OCI-LY7 (cell line): ENCODE results near the gene SLC16A8. TPM values are rescaled to one million over a fixed set of nuclear protein-coding genes. Genes with fewer than 3 reads are reported as not detected.

Experiments used
- BruUV-seq: library from RNA; stranded (reverse); fragments of 400-500 nt; replicated peaks from 2 replicates; lab custom pipeline; 2021; lab: Mats Ljungman, UMichigan
- CTCF ChIA-PET: fragments of 300-600 bp; sonication (Branson Sonifier 250); formaldehyde crosslinking; loops from one replicate; lab custom pipeline; 2022; ENCODE audit warnings: antibody characterized with exemption; ENCODE audit not compliant: unreplicated experiment; lab: Charles Lee
- POLR2A ChIA-PET: fragments of 300-600 bp; sonication (Branson Sonifier 250); formaldehyde crosslinking; loops from one replicate; lab custom pipeline; 2022; ENCODE audit warnings: antibody characterized with exemption; lab: Charles Lee
- DNase-seq: peaks from one replicate; pipeline ENCODE4 v3.0.0-alpha.2; 2015; ENCODE audit warnings: low spot score
- H2AFZ ChIP-seq: fragments of 200-600 bp; sonication (generic), shearing (Covaris generic); 2 replicates; pipeline ENCODE4 v1.6.1; 2014; ENCODE audit warnings: mild to moderate bottlenecking, antibody characterized with exemption, low read length, moderate library complexity
- H3K27ac ChIP-seq: fragments of 200-600 bp; sonication (generic); 2 replicates; pipeline ENCODE4 v1.5.1; 2014; ENCODE audit warnings: mixed run types, low read depth, mild to moderate bottlenecking, moderate library complexity, low read length, inconsistent platforms; ENCODE audit not compliant: poor library complexity, severe bottlenecking
- H3K36me3 ChIP-seq: fragments of 200-600 bp; sonication (generic); 2 replicates; pipeline ENCODE4 v1.6.1; 2014; ENCODE audit warnings: mild to moderate bottlenecking, antibody characterized with exemption, low read length, moderate library complexity, mixed read lengths; ENCODE audit not compliant: insufficient read depth
- H3K4me1 ChIP-seq: fragments of 200-600 bp; sonication (generic); 2 replicates; pipeline ENCODE4 v1.5.1; 2014; ENCODE audit warnings: mild to moderate bottlenecking, low read length; ENCODE audit not compliant: insufficient read depth, poor library complexity, severe bottlenecking
- H3K4me2 ChIP-seq: fragments of 200-600 bp; sonication (generic); 2 replicates; pipeline ENCODE4 v1.6.1; 2014; ENCODE audit warnings: mild to moderate bottlenecking, low read length
- H3K4me3 ChIP-seq: fragments of 200-600 bp; sonication (generic); 2 replicates; pipeline ENCODE4 v1.5.1; 2014; ENCODE audit warnings: mild to moderate bottlenecking, low read depth, low read length; ENCODE audit not compliant: poor library complexity, severe bottlenecking
- H3K79me2 ChIP-seq: fragments of 200-600 bp; sonication (generic); 2 replicates; pipeline ENCODE4 v1.6.1; 2016; ENCODE audit warnings: low read depth, mild to moderate bottlenecking, low read length, moderate library complexity, mixed read lengths; ENCODE audit not compliant: insufficient read depth
- H3K9me2 ChIP-seq: fragments of 200-600 bp; sonication (generic); 2 replicates; pipeline ENCODE4 v1.6.1; 2016; ENCODE audit warnings: mild to moderate bottlenecking, low read length, mixed read lengths; ENCODE audit not compliant: insufficient read depth
- H3K9me3 ChIP-seq: fragments of 200-600 bp; sonication (generic); 2 replicates; pipeline ENCODE4 v1.6.1; 2014; ENCODE audit warnings: mild to moderate bottlenecking, mixed run types, low read length, mixed read lengths
- H4K20me1 ChIP-seq: fragments of 200-600 bp; sonication (generic); 2 replicates; pipeline ENCODE4 v1.6.1; 2014; ENCODE audit warnings: mild to moderate bottlenecking, antibody characterized with exemption, low read length, moderate library complexity, mixed read lengths; ENCODE audit not compliant: insufficient read depth
- EZH2phosphoT487 ChIP-seq: fragments of 200-600 bp; sonication (generic); IDR thresholded peaks from 2 replicates; pipeline ENCODE4 v1.6.1; 2018; ENCODE audit warnings: low read depth, borderline replicate concordance, mild to moderate bottlenecking, mixed run types, antibody characterized with exemption, low read length, moderate library complexity, mixed read lengths
- intact Hi-C: fragments of 100-400 bp; cut with micrococcal nuclease; formaldehyde crosslinking; loops from one replicate; pipeline ENCODE4 v1.10.0; 2022; ENCODE audit not compliant: unreplicated experiment
- total RNA-seq, 2 experiments: library from RNA; depleted of rRNA in 1 of 2; stranded (reverse); fragments of >200 nt in 1 of 2; shearing (Covaris generic) in 1 of 2; gene quantifications; 2 replicates each; pipeline ENCODE4 v1.2.3, GENCODE V29; 2014 to 2022
- TF ChIP-seq, protein P1 (sequence below): fragments of 200-600 bp; sonication (generic); conservative IDR thresholded peaks from 2 replicates; pipeline ENCODE4 v1.5.1; 2014; ENCODE audit warnings: mild to moderate bottlenecking, antibody characterized with exemption, low read length, moderate library complexity, mixed read lengths

SLC16A8 gene
- total RNA-seq, 2 experiments from 2014 or later, result not detected

DNA sequence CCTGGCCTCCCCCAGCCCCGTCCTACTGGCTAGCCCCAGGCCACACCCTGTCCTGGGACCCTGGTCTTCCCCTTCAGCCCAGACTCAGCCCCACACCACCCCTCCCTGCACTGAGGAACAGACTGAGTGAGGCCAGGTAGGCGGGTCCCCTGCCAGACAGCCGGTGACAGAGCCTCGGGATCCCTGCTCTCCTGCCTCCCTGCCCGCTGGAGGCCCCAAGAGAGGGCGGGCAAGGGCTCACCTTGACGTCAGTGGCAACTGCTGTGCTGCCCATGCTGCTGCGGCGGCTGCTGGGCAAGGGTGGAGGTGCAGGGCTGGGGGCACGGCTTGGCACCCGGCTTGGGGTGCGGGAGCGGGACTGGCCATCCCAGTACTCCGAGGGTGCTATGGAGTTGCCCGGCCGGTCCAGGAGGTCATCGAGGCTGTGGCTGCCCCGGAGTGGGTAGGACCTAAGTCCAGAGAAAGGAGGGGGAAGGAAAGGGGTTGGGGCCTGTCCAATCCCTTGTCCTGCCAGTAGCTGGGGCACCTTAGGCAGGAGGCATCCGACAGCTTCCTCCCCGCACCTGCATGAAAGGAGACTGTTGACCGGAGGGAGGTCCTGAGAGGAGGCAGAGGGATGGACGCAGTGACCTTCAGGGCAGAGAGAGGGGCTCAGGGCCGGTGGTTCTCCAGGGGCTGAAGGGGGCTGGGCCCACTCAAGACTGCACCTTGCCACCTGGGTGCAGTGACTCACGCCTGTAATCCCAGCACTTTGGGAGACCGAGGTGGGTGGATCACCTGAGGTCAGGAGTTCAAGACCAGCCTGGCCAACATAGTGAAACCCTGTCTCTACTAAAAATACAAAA is 2.2 kb upstream of the SLC16A8 start:
- no peak overlapping the region for H3K27ac ChIP-seq
- H3K36me3 ChIP-seq, result no peaks in the 10 kb centered on the region
- no peak overlapping the region for H3K4me2 ChIP-seq
- no TSS peak for BruUV-seq
- no peak overlapping the region for H2AFZ ChIP-seq
- no peaks in the 10 kb centered on the region for H3K4me1 ChIP-seq
- intact Hi-C loops, result no loop called here
- H3K4me3 ChIP-seq, result no peak overlapping the region
- no peaks in the 10 kb centered on the region for H3K79me2 ChIP-seq
- DNase-seq, result no peak
- no peaks in the 10 kb centered on the region for H4K20me1 ChIP-seq
- H3K9me3 ChIP-seq, result no peaks in the 10 kb centered on the region
- ChIA-PET CTCF (no interaction called here), POLR2A (no interaction called here)
- H3K9me2 ChIP-seq, result no peaks in the 10 kb centered on the region
- TF ChIP-seq EZH2phosphoT487, result no peak
- TF ChIP-seq, protein P1, sequence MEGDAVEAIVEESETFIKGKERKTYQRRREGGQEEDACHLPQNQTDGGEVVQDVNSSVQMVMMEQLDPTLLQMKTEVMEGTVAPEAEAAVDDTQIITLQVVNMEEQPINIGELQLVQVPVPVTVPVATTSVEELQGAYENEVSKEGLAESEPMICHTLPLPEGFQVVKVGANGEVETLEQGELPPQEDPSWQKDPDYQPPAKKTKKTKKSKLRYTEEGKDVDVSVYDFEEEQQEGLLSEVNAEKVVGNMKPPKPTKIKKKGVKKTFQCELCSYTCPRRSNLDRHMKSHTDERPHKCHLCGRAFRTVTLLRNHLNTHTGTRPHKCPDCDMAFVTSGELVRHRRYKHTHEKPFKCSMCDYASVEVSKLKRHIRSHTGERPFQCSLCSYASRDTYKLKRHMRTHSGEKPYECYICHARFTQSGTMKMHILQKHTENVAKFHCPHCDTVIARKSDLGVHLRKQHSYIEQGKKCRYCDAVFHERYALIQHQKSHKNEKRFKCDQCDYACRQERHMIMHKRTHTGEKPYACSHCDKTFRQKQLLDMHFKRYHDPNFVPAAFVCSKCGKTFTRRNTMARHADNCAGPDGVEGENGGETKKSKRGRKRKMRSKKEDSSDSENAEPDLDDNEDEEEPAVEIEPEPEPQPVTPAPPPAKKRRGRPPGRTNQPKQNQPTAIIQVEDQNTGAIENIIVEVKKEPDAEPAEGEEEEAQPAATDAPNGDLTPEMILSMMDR, result no peak

DNA sequence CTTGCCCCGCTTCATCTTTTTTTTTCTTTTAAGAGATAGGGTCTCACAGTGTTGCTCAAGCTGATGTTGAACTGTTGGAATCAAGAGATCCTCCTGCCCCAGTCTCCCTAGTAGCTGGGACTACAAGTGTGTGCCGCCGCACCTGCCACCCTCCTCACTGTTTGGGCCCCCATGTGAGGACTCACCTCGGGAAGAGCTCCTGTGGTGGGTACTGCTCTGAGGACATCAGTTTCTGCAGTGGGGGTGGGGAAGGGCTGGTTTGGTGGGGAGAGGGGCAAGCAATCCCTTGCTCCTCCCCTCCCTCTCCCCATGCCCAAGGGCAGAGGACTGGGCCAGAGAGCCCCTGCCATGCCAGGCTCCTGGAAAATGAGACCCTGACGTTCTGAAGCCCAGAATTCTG is 1.5 kb upstream of the SLC16A8 start:
- no peaks in the 10 kb centered on the region for H3K79me2 ChIP-seq
- intact Hi-C loops, result no loop called here
- no peak overlapping the region for H3K4me3 ChIP-seq
- H3K36me3 ChIP-seq, result no peaks in the 10 kb centered on the region
- BruUV-seq, result no TSS peak
- H3K4me1 ChIP-seq, result no peaks in the 10 kb centered on the region
- no peak overlapping the region for H3K27ac ChIP-seq
- H4K20me1 ChIP-seq, result no peaks in the 10 kb centered on the region
- H2AFZ ChIP-seq, result no peak overlapping the region
- POLR2A ChIA-PET, result no interaction called here
- no peaks in the 10 kb centered on the region for H3K9me3 ChIP-seq
- no peaks in the 10 kb centered on the region for H3K9me2 ChIP-seq
- no peak for DNase-seq
- H3K4me2 ChIP-seq, result no peak overlapping the region
- CTCF ChIA-PET, result no interaction called here
- TF ChIP-seq EZH2phosphoT487, result no peak
- TF ChIP-seq, protein P1, result no peak

GRCh38 chr22:38085056-38085455 is 1.1 kb upstream of the SLC16A8 start:
- Histone ChIP-seq H3K9me2 (no peaks in the 10 kb centered on the region), H3K4me2 (no peak overlapping the region), H3K9me3 (no peaks in the 10 kb centered on the region), H2AFZ (no peak overlapping the region), H3K27ac (no peak overlapping the region), H3K79me2 (no peaks in the 10 kb centered on the region), H3K4me3 (no peak overlapping the region), H4K20me1 (no peaks in the 10 kb centered on the region), H3K36me3 (no peaks in the 10 kb centered on the region), H3K4me1 (no peaks in the 10 kb centered on the region)
- POLR2A ChIA-PET, result no interaction called here
- intact Hi-C loops, result no loop called here
- no TSS peak for BruUV-seq
- DNase-seq, result no peak
- TF ChIP-seq, protein P1, result no peak
- TF ChIP-seq EZH2phosphoT487, result no peak
- CTCF ChIA-PET, result no interaction called here
